HCT116 (cell line): ENCODE results near the gene ZNF432. TPM values are rescaled to one million over a fixed set of nuclear protein-coding genes. Genes with fewer than 3 reads are reported as not detected.

Source experiments
- ATAC-seq: fragments of 200-7000 bp; cut with Tn5 transposase; 2 replicates; pipeline ENCODE4 v1.9.1; 2020; ENCODE audit warnings: mild to moderate bottlenecking, moderate library complexity
- BruUV-seq: library from RNA; stranded (reverse); fragments of 400-500 nt; replicated peaks from 2 replicates; lab custom pipeline; 2021; lab: Mats Ljungman, UMichigan
- CTCF ChIA-PET: fragments of 300-600 bp; sonication (Branson Sonifier 250); formaldehyde crosslinking; loops from one replicate; lab custom pipeline; 2021; ENCODE audit warnings: antibody characterized with exemption; lab: Charles Lee
- POLR2A ChIA-PET: fragments of 300-600, 350-600 bp; sonication (Branson Sonifier 250); formaldehyde crosslinking; loops from one replicate; lab custom pipeline; 2021; ENCODE audit warnings: antibody characterized with exemption; lab: Charles Lee
- RAD21 ChIA-PET, 2 experiments: fragments of 300-600 bp; sonication (Branson Sonifier 250); formaldehyde crosslinking; loops; one replicate each; lab custom pipeline; 2023; ENCODE audit warnings: low total read pairs in 2 of 2; ENCODE audit not compliant: uncharacterized antibody in 2 of 2, unreplicated experiment in 2 of 2, low non-redundant PET in 1 of 2; lab: Charles Lee
- DNase-seq: peaks from one replicate; pipeline ENCODE4 v3.0.0-alpha.2; 2010; ENCODE audit warnings: low read depth, low spot score
- H2AFZ ChIP-seq: fragments of 200-600 bp; shearing (Covaris generic), sonication (generic); 2 replicates; pipeline ENCODE4 v1.6.1; 2017; ENCODE audit warnings: low read depth, mixed run types, mixed read lengths, antibody characterized with exemption, low read length; ENCODE audit not compliant: poor library complexity, severe bottlenecking
- H3K27ac ChIP-seq: 2 replicates; pipeline ENCODE4 v1.5.1; 2012; ENCODE audit warnings: low read depth, low read length
- H3K27me3 ChIP-seq: fragments of 200-600 bp; sonication (generic); 2 replicates; pipeline ENCODE4 v1.6.1; 2016; ENCODE audit warnings: mixed run types, low read length, mixed read lengths; ENCODE audit not compliant: insufficient read depth
- H3K36me3 ChIP-seq, 2 experiments: fragments of 200-500 bp in 1 of 2; fragments of 200-600 bp in 1 of 2; sonication (Bioruptor generic) in 1 of 2; sonication (generic) in 1 of 2; 2 replicates each; pipeline versions ENCODE4 v1.5.1 to v1.6.1; 2014 to 2016; ENCODE audit warnings: low read length in 2 of 2, inconsistent platforms in 1 of 2, mixed read lengths in 1 of 2, mixed run types in 1 of 2; ENCODE audit not compliant: insufficient read depth in 2 of 2, control insufficient read depth in 1 of 2
- H3K4me1 ChIP-seq, 2 experiments: fragments of 200-600 bp in 1 of 2; sonication (generic) in 1 of 2; 2 replicates each; pipeline versions ENCODE4 v1.5.1 to v1.6.1; 2012 to 2017; ENCODE audit warnings: low read length in 2 of 2, inconsistent platforms in 1 of 2, mild to moderate bottlenecking in 1 of 2, mixed read lengths in 1 of 2, mixed run types in 1 of 2, moderate library complexity in 1 of 2; ENCODE audit not compliant: insufficient read depth in 2 of 2, control insufficient read depth in 1 of 2
- H3K4me2 ChIP-seq: fragments of 200-600 bp; sonication (generic); 2 replicates; pipeline ENCODE4 v1.6.1; 2017; ENCODE audit warnings: mixed run types, low read length, mixed read lengths
- H3K4me3 ChIP-seq, 2 experiments: fragments of 200-600 bp in 1 of 2; sonication (generic) in 1 of 2; replicated peaks in 1 of 2; 2 replicates each; pipeline ENCODE4 v1.5.1; 2011 to 2016; ENCODE audit warnings: low read length in 2 of 2, control low read depth in 1 of 2, low read depth in 1 of 2, mild to moderate bottlenecking in 1 of 2, mixed read lengths in 1 of 2, mixed run types in 1 of 2
- H3K79me2 ChIP-seq: fragments of 200-600 bp; sonication (generic); 2 replicates; pipeline ENCODE4 v1.6.1; 2017; ENCODE audit warnings: mild to moderate bottlenecking, mixed run types, low read length, moderate library complexity, mixed read lengths; ENCODE audit not compliant: insufficient read depth
- H3K9ac ChIP-seq: fragments of 200-600 bp; sonication (generic); 2 replicates; pipeline ENCODE4 v1.6.1; 2016; ENCODE audit warnings: low read length, mixed read lengths
- H3K9me2 ChIP-seq: fragments of 200-600 bp; sonication (generic), shearing (Covaris generic); 2 replicates; pipeline ENCODE4 v1.6.1; 2017; ENCODE audit warnings: mixed run types, mild to moderate bottlenecking, moderate library complexity; ENCODE audit not compliant: insufficient read depth
- H3K9me3 ChIP-seq, 2 experiments: fragments of 200-500 bp in 1 of 2; fragments of 200-600 bp in 1 of 2; sonication (Bioruptor generic) in 1 of 2; sonication (generic) in 1 of 2; 2 replicates each; pipeline ENCODE4 v1.6.1; 2014 to 2017; ENCODE audit warnings: low read length in 2 of 2, mixed read lengths in 2 of 2, inconsistent platforms in 1 of 2, low read depth in 1 of 2, mild to moderate bottlenecking in 1 of 2, mixed run types in 1 of 2, moderate library complexity in 1 of 2; ENCODE audit not compliant: control insufficient read depth in 1 of 2, insufficient read depth in 1 of 2
- H4K20me1 ChIP-seq: fragments of 200-600 bp; sonication (generic), shearing (Covaris generic); 2 replicates; pipeline ENCODE4 v1.6.1; 2017; ENCODE audit warnings: mixed run types, mild to moderate bottlenecking, moderate library complexity; ENCODE audit not compliant: insufficient read depth
- ATF3 ChIP-seq: IDR thresholded peaks from 2 replicates; pipeline ENCODE4 v1.6.1; 2012
- CBX3 ChIP-seq: IDR thresholded peaks from 2 replicates; pipeline ENCODE4 v1.6.1; 2012; ENCODE audit warnings: low read depth
- CTCF ChIP-seq, 3 experiments: fragments of 200-600 bp in 1 of 3; sonication (generic) in 1 of 3; IDR thresholded peaks in 2 of 3; conservative IDR thresholded peaks in 1 of 3; 2 replicates each; pipeline ENCODE4 v1.5.1; 2012 to 2017; ENCODE audit warnings: low read depth in 2 of 3, low read length in 2 of 3, antibody characterized with exemption in 1 of 3, borderline replicate concordance in 1 of 3, control low read depth in 1 of 3, mild to moderate bottlenecking in 1 of 3, mixed read lengths in 1 of 3, mixed run types in 1 of 3, moderate library complexity in 1 of 3; ENCODE audit not compliant: insufficient read depth in 1 of 3
- EZH2phosphoT487 ChIP-seq: fragments of 200-600 bp; IDR thresholded peaks from 2 replicates; pipeline ENCODE4 v1.6.1; 2018; ENCODE audit warnings: antibody characterized with exemption, borderline replicate concordance
- FOSL1 ChIP-seq: IDR thresholded peaks from 2 replicates; pipeline ENCODE4 v1.6.1; 2012; ENCODE audit warnings: low read depth
- JUND ChIP-seq: IDR thresholded peaks from 2 replicates; pipeline ENCODE4 v1.6.1; 2012
- MAX ChIP-seq: IDR thresholded peaks from 2 replicates; pipeline ENCODE4 v1.6.1; 2012
- POLR2A ChIP-seq: IDR thresholded peaks from 2 replicates; pipeline ENCODE4 v1.7.0; 2011; ENCODE audit warnings: borderline replicate concordance; ENCODE audit not compliant: insufficient read depth, insufficient read length; ENCODE audit errors: extremely low read depth
- POLR2AphosphoS5 ChIP-seq: IDR thresholded peaks from 2 replicates; pipeline ENCODE4 v1.6.1; 2011; ENCODE audit warnings: mild to moderate bottlenecking, low read depth, low read length, moderate library complexity
- REST ChIP-seq: IDR thresholded peaks from 2 replicates; pipeline ENCODE4 v1.6.1; 2012; ENCODE audit warnings: low read depth
- SIN3A ChIP-seq: IDR thresholded peaks from 2 replicates; pipeline ENCODE4 v1.6.1; 2012; ENCODE audit warnings: low read depth
- ZBTB33 ChIP-seq: IDR thresholded peaks from 2 replicates; pipeline ENCODE4 v1.6.1; 2011; ENCODE audit warnings: mild to moderate bottlenecking, low read length, moderate library complexity; ENCODE audit not compliant: insufficient replicate concordance; ENCODE audit errors: extremely low read depth
- intact Hi-C: fragments of 100-400 bp; cut with micrococcal nuclease; formaldehyde crosslinking; loops from 2 replicates; pipeline ENCODE4 v1.10.0; 2022
- total RNA-seq: library from RNA; stranded (reverse); gene quantifications from one replicate; pipeline ENCODE4 v1.2.1, GENCODE V29; 2021; ENCODE audit not compliant: unreplicated experiment

Gene ZNF432
- total RNA-seq, 1 experiment from 2014 or later = 0.64 TPM

GRCh38 chr19:52028780-52029123, 19.9 kb downstream of the ZNF432 start:
- peaks cover 13 to 18% of the 10 kb centered on the region in 2 experiments; a peak in 2 of 4 replicates for H3K9me3 ChIP-seq
- CTCF ChIA-PET = no interaction called here

More at GRCh38 chr19:52028780-52029123, 19.9 kb downstream of the ZNF432 start:
- intact Hi-C loops = loop anchor here (1.0 kb wide), 1 partner anchor 42 kb away; the partner anchor contains the start of gene ZNF350
- TSS peak; percentile 83 for BruUV-seq
- H2AFZ ChIP-seq = no peak overlapping the region
- H3K9ac ChIP-seq = peak overlapping the region; percentile 65
- RAD21 ChIA-PET = interaction anchor here in 1 of 2 experiments (1.0 kb wide), 1 partner anchor 161 kb away, joined by 3 read pairs; the partner anchor contains the start of gene PPP2R1A
- peak overlapping the region; percentile 62; the same call in 1 of the 2 replicates for H3K27ac ChIP-seq
- H3K79me2 ChIP-seq = no peaks in the 10 kb centered on the region
- peak; percentile 40 for ATAC-seq
- H3K36me3 ChIP-seq = peaks cover 0 to 5% of the 10 kb centered on the region in 2 experiments; a peak in 1 of 4 replicates
- no peaks in the 10 kb centered on the region for H3K27me3 ChIP-seq
- H3K4me3 ChIP-seq = peak overlapping the region; percentile 57 to 63
- H4K20me1 ChIP-seq = no peaks in the 10 kb centered on the region
- H3K4me1 ChIP-seq = no peaks in the 10 kb centered on the region
- POLR2A ChIA-PET = interaction anchor here (0.6 kb wide), 1 partner anchor 161 kb away, joined by 8 read pairs; the partner anchor contains the start of gene PPP2R1A
- TF ChIP-seq ATF3 (no peak), EZH2phosphoT487 (no peak), REST (no peak), POLR2A (no peak), JUND (no peak), POLR2AphosphoS5 (no peak), CBX3 (no peak), ZBTB33 (no peak), MAX (no peak), SIN3A (no peak), CTCF (IDR thresholded peaks at IDR 0.05 in 2 of 3, conservative IDR thresholded peaks at IDR 0.05 in 1 of 3; ENCODE audit: borderline replicate concordance in 1 of 3, insufficient read depth in 1 of 3, low read depth in 2 of 3, low read length in 2 of 3) (no peak), FOSL1 (no peak)
- TF ChIP-seq, all 23 proteins: peak for 0
- H3K9me2 ChIP-seq = no peaks in the 10 kb centered on the region
- H3K4me2 ChIP-seq = peak overlapping the region; percentile 73
- no peak for DNase-seq
